Astrocyte (in vitro differentiated cells and primary cell): ENCODE data around the gene SMG5.

Experiments
- EZH2 ChIP-seq: IDR thresholded peaks from 2 replicates; pipeline ENCODE4 v1.6.1; 2012; ENCODE audit warnings: mild to moderate bottlenecking, low read length, inconsistent platforms; ENCODE audit not compliant: insufficient read depth
- TF ChIP-seq, protein P1 (sequence below): IDR thresholded peaks from 2 replicates; pipeline ENCODE4 v1.5.1; 2011; ENCODE audit warnings: low read depth, mild to moderate bottlenecking, inconsistent platforms, low read length, moderate library complexity; ENCODE audit not compliant: insufficient read depth

DNA sequence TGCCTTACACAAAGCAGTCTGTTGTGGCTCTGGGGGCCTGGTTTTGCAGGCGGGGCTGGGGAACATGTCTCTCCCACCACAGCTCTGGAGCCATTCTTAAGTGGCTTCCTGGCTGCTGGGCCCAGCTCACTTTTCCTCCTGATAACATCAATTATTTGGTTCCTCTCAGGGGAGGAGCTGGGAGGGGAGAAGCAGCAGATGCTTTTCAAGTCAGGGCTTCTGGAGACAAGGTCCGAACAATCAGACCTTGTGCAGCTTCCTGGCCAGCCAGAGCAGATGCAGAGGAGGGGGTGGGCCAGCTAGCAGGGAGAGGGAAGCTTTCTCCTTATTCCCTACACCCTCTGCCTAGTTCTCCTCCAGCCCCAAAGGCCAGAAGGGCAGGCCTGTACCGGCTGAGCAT lies 31.1 kb downstream of the SMG5 start:
- TF ChIP-seq, protein P1, sequence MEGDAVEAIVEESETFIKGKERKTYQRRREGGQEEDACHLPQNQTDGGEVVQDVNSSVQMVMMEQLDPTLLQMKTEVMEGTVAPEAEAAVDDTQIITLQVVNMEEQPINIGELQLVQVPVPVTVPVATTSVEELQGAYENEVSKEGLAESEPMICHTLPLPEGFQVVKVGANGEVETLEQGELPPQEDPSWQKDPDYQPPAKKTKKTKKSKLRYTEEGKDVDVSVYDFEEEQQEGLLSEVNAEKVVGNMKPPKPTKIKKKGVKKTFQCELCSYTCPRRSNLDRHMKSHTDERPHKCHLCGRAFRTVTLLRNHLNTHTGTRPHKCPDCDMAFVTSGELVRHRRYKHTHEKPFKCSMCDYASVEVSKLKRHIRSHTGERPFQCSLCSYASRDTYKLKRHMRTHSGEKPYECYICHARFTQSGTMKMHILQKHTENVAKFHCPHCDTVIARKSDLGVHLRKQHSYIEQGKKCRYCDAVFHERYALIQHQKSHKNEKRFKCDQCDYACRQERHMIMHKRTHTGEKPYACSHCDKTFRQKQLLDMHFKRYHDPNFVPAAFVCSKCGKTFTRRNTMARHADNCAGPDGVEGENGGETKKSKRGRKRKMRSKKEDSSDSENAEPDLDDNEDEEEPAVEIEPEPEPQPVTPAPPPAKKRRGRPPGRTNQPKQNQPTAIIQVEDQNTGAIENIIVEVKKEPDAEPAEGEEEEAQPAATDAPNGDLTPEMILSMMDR = no peak
- TF ChIP-seq EZH2 = no peak
